G401 (cell line): ENCODE measurements around the gene ARPIN. TPM values are rescaled to one million over a fixed set of nuclear protein-coding genes. Genes with fewer than 3 reads are reported as not detected.
"Not testable (repeated sequence)": the region's sequence is repeated elsewhere in the genome, so short reads cannot be mapped to it uniquely, and the experiment has no call there.

ENCODE experiments used
- DNase-seq: peaks from one replicate; pipeline ENCODE4 v3.0.0-alpha.2; 2015; ENCODE audit warnings: low spot score
- in situ Hi-C: cut with HindIII; loops from 2 replicates; pipeline ENCODE4 v1.10.0; 2016; ENCODE audit warnings: low sequenced_read_pairs, mixed read lengths
- total RNA-seq: library from RNA; depleted of rRNA; stranded (reverse); fragments of >200 nt; shearing (Covaris generic); gene quantifications from 2 replicates; pipeline ENCODE4 v1.2.3, GENCODE V29; 2014; rRNA removed

Gene ARPIN
- total RNA-seq, 1 experiment from 2014 or later, result 5.3 TPM

DNA sequence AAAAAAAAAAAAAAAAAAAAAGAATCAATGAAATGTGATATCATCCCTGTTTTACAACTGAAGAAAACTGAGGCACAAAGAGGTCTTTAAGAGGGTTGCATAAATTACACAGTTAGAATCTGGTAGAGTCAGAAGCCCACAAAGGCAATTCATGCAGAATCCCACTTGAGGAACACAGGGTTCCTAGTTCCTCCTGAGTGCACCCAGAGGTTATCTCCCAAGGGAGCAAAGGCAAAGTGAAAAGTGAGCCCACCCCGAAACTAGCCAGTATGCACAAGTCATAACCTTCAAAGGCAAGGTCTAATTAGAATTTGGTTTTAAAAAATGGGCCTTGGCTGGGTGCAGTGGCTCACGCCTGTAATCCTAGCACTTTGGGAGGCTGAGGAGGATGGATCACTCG, 56.8 kb downstream of the ARPIN start:
- in situ Hi-C loops, result loop anchor here (25.0 kb wide), 1 partner anchor 94 kb away; the partner anchor contains the start of gene MESP1
- DNase-seq, result no peak

- in situ Hi-C loops, result loop anchor here (25.0 kb wide), 1 partner anchor 93 kb away; the partner anchor contains the start of gene MESP1
- DNase-seq, result not testable (repeated sequence)
These were observed 57.9 kb downstream of the ARPIN start for GRCh38 chr15:89854863-89855262.

- in situ Hi-C loops, result loop anchor here (25.0 kb wide), 1 partner anchor 90 kb away; the partner anchor contains the start of gene MESP1
- DNase-seq, result no peak
These were observed 60.3 kb downstream of the ARPIN start for GRCh38 chr15:89852342-89852995.

- no peak for DNase-seq
- in situ Hi-C loops, result loop anchor here (25.0 kb wide), 1 partner anchor 90 kb away; the partner anchor contains the start of gene MESP1
These were observed 60.9 kb downstream of the ARPIN start for GRCh38 chr15:89851673-89852341.

DNA sequence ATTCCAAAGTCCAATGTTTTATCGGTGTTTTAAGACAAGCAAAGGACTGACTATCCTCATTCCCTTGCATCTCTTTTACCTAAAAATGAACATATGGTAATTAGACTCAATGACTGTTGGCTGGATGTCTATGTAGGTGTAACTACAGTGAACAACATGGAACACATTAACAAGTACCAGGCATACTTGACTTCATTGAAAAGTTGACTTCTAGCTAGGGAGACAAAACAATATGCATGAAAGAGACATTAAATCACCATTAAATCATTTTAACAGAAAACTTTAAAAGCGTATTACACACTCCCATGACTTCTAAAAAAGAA, 63.8 kb downstream of the ARPIN start:
- in situ Hi-C loops, result no loop called here
- DNase-seq, result no peak

- in situ Hi-C loops, result no loop called here
- DNase-seq, result no peak
These were observed 65.7 kb downstream of the ARPIN start for GRCh38 chr15:89847101-89847500.

DNA sequence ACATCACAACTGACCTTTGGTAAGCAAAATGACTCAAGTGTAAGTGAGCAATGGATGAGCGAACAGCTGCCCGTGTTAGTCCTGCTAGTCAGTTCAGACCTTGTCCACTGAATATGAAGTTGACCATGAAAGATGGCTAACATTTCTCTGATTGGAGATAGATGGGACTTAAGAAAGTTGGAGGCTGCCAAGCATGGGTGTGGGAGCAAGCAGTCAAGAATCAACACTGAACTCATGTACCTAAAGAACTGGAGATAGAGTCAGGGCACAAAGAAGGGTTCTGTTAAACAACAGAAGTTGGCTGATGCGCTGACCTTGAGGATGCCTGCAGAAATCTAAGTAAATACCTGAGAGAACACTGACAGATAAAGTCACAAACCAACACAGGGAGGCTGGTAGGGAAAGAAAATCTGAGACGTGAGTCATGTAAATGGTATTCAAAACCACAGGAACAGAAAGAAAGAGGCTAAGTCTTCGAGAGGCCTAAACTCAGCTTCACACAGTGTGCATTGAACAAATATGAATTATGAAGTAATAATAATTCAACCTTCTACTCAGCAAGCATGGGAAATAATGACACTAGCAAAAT, 67.4 kb downstream of the ARPIN start:
- no peak for DNase-seq
- in situ Hi-C loops, result no loop called here

Other genes starting within 250 kb of the ARPIN start
- gene PLIN1, start 233.6 kb downstream of the ARPIN start, total RNA-seq, result 0.07 TPM in 1 of 2 replicates, not detected in the other
- gene PEX11A, start 222.2 kb downstream of the ARPIN start, total RNA-seq, result 4.1 and 11.0 TPM in 2 replicates
- gene WDR93, start 222.1 kb downstream of the ARPIN start, total RNA-seq, result 0.25 and 0.64 TPM in 2 replicates
- gene MESP1, start 161.7 kb downstream of the ARPIN start, total RNA-seq, result not detected in 2 replicates
- gene MESP2, start 136.6 kb downstream of the ARPIN start, total RNA-seq, result not detected in 2 replicates
- gene ANPEP, start 98.1 kb downstream of the ARPIN start, total RNA-seq, result not detected in 2 replicates
- gene AP3S2, start 19.0 kb downstream of the ARPIN start, total RNA-seq, result 32.3 and 61.4 TPM in 2 replicates
- gene ZNF710, start 88.4 kb upstream of the ARPIN start, total RNA-seq, result 7.6 and 9.0 TPM in 2 replicates
- gene IDH2, start 189.5 kb upstream of the ARPIN start, total RNA-seq, result 46.2 and 52.9 TPM in 2 replicates